HG02642 (cell line): ENCODE data around the gene PAPPA.

Experiments
- ATAC-seq: cut with Tn5 transposase; IDR thresholded peaks from one replicate; pipeline ENCODE4 v1.9.1; 2021; ENCODE audit warnings: mild to moderate bottlenecking; ENCODE audit not compliant: unreplicated experiment, poor library complexity

PAPPA gene

DNA sequence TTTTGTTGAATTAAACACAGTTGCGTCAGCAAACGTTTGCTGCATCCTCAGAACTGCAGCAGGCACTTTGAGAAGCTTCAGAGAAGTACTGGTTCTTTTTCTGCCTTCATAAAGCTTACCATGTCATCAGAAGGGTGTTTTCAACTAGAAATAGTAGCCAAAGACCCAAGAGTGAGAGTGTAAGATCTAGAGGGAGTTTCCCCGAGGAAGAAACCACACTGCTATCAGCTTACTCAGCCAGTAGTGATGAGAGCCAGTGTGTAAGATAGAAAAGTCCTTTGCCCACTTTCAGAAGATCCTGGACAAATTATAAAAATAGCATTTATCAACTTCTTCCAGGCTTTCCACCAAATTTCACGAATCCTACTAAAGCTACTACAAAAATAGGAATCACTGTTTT lies 154.5 kb downstream of the PAPPA start:
- ATAC-seq = no peak

DNA sequence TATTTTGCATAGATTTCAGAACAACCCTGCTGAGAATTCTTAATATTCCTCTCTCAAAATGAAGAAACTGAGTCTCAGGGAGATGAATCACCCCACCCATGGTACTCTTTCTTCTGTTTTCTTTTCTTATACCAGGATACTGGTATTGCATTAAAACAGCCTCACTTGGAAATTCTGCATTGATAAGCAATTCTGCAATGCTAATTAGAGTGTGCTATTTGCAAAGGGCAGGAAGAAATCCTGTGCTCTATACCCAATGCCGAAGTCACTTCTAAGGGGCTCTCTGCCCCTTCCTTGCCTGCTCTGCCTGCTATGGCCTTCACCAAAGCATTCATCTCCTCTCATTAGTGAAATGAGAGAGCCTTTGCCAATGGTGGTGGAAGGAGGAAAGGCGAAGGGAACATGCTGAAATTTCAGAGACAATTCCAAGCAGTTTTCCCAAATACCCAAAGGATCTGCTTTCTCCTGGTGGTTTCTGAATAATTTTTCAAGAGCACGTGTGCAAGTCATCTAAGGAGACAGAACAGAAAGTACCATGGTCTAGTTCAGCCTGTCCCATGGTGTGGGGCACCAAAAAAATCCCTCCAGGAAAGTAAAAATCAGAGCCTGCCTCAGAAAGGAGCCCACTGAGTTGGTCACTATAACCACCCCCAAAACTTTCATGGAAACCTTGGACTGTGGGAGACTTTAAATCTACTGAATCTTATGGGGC lies 156.5 kb downstream of the PAPPA start:
- ATAC-seq = no peak

DNA sequence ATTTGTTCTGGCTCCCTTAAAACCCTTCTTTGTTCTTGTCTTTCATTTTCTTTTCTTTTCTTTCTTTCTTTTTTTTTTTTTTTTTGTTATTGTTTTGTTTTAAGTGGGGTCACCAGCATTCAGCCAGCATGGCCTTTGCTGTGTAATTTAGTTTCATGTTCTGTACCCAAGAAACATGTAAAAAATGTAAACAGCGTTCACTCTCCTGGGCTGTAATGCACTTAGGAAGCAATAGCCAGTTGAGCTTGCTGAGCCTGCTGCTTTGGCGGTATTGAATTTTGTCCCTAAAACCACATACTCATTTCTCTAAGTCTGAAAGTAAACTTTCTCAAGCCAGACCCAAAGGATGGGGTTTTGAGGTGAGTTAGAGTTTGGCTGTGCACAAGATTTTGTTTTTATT lies 158.6 kb downstream of the PAPPA start:
- no peak for ATAC-seq

DNA sequence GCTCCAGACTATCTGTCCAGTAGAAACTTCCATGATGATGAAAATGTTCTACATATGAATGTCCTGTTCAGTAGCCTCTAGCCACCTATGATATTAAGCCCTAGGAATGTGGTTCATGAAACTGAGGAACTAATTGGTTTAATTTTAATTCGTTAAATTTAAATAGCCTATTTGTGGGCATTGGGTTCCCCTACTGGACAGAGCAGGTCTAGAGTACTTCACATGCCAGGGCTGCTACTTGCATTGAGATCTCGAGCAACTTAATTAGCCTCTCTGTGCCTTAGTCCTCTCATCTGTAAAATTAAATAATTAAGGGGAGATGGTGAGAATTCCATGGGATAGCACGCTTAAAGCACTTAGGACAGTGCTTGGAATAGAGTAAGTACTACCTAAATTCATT lies 160.0 kb downstream of the PAPPA start:
- no peak for ATAC-seq

DNA sequence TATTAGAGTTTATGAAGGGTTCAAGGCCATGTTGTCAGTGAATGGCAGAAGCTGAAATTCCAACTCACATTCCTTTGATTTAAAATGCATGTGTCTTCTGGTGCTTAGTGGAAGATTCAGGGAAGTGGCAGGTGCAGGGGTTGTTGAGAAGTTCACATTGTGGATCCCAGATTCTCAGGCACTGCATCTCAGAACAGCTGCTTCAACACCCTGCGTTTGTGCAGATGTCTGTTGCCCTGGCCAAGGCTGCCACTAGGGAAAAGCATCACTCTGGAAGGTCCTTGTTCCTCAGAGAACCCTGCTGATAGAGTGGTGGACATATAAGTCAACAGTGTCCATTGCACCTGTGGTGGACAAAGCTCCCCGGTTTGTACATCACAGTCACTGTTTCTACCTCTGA lies 162.7 kb downstream of the PAPPA start:
- no peak for ATAC-seq

DNA sequence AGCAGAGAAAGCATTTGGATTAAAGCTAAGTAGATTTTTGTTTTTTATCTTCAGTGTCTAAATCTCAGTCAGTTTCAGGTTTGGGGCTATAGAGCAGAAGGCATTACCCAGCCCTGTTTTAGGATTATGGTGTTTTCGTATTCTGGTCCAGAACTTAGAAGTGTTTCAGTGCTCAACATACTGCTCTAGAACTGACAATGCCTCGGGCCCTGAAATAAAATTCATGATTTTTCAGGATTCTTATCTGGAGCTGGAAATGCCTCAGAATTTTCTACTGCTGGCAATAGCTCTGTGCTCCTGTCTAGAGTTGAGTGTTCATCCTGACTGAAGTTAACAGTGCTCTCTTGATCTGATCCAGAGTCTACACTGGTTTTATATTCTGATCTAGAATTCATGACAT lies 163.9 kb downstream of the PAPPA start:
- no peak for ATAC-seq

DNA sequence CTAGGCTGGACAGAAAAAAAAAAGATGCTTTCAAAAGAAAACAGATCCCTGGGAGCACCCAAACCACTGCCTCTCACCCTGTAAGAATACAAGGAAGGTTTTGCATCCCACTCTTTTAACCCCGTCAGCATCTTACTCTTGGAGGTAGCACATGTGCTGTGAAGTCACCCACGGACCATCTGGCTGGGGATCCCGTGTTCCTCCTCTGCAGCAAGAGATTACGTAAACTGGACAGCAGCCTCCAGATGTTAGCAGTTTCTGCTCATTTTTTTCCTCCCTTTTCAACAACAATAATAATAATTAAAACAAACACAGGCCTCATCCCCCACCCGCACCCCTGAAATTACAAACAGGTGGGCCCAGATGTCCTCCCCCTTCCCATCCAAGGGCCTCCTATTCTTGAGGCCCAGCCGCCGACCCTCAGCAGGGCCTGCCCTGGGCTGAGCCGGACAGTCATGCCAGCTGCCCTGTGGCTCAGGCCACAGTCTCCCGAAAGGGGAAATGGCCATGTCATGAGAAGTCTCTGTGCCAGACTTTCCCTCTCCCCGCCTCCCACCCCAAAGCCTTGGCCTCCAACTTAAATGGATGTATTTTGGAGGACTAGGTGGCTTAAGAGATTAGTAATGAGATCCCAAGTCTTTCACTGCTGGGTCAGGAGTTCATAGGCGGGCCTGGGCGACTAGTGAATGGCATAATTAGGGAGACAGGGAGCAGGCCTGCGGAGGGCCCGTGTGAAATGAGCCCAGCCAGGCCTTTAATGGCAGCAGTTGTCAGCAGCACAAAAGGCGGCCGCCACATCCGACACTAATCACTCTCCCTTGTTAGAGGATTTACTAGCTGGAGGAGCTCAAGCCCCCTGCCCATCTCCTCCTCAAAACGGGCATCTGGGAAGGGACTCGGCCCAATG lies 165.1 kb downstream of the PAPPA start:
- ATAC-seq = no peak

DNA sequence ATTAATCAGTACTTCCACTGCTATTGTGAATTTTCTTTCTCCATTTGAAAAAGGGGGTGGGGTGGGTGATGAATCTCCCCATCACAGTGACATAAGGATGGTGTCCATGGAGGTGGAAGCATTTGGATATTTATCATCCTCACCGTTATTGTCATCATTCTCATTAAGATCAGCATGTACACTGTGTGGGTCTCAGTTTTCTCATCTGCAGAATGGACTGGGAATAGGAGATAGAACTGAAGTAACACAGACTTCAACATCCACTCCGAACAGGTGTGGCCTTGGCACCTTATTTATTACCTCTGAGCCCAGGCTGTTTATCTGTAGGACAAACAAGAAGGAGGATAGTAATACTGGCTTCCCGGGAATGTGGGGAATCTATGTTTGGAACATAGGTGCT lies 165.9 kb downstream of the PAPPA start:
- no peak for ATAC-seq

DNA sequence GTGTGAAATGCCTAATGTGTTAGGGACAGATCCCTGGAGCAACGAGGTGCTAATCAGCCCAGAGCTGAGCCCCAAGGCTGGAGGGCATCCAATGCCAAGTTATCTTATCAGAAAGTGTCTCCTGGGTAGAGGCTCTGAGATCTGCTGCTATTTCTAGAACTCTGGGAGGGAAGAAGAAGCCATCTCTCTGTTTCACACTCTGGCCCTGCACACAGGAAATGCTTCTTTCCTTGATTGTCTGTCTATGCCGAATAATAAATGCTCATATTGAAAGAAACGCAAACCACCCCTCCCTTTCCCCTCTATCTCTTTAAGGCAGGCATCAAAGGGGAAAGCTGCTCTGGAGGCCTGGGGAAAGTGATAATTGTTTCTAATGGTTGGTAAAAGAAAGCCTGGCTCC lies 166.7 kb downstream of the PAPPA start:
- ATAC-seq = no peak

DNA sequence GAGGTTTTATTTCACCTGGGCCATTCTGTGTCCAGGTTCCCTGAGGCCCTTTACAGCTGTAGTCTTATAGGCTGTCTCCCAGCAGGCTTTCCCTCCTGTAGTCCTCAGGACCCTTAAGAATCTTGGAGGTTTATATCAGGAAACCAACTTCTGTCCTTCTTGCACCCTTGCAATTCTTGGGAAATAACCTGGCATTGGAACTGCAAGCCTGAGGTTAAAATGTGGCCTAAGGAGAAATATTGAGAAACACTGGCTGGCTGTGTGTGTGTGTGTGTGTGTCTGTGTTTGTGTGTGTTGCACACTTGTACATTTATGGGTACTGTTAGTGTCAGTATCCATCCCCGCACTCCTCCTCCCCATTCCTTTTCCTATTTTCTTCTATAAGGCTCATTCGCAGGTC lies 168.9 kb downstream of the PAPPA start:
- no peak for ATAC-seq

DNA sequence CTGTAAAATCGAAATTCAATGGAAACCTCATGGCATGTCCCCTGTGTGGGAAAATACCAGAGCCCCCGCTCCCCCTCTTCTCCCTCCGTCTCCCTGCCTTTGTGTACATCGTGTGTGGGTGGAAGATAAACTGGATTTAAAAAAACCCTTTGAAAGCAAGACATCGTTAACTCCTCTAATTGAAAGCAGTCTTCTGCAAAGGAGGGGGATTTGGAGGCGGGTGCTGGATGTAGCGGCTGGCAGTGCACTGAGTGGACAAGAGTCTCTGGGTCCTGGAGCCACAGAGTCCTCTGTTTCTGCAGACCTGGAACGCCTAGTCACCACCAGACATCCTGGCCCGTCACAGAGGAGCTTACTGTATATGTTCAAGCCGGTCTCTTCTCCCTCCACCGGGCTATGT lies 169.4 kb downstream of the PAPPA start:
- ATAC-seq = no peak

DNA sequence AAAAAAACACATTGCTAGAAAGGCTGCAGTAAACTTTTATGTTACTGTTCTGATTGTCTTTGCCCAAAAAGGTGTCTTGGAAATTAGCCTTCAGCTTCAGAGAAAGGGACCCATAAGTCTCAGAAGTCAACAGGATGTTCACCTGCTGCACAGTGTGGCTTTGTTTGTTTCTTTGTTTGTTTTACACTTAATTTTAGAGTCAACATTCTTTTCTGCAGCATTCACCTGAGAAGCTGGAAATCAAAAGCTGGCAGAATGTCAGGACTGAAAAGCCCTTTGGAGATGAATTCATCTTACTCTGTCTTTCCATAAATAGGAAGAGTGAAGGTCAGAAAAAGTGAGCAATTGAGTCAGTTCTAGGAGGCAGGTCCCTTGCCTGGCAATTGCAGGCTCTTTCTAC lies 170.0 kb downstream of the PAPPA start:
- no peak for ATAC-seq

DNA sequence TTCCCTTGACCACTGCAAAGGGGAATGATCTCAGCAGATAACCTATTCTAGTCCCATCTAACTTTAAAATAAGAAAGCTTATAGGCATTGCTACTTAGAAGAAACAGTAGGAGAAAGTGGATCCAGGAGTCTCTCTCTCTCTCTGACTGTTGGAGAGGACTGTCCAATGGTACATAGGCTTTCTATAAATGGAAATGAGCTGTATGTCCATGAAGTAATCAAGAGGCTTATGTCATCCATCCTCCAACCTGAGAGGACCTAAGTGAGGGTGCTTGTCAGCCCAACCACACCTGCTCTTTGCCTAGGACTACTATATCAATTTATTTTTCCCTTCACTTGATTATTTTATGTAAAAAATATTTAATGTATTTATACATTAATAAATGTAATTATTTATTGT lies 172.3 kb downstream of the PAPPA start:
- no peak for ATAC-seq

DNA sequence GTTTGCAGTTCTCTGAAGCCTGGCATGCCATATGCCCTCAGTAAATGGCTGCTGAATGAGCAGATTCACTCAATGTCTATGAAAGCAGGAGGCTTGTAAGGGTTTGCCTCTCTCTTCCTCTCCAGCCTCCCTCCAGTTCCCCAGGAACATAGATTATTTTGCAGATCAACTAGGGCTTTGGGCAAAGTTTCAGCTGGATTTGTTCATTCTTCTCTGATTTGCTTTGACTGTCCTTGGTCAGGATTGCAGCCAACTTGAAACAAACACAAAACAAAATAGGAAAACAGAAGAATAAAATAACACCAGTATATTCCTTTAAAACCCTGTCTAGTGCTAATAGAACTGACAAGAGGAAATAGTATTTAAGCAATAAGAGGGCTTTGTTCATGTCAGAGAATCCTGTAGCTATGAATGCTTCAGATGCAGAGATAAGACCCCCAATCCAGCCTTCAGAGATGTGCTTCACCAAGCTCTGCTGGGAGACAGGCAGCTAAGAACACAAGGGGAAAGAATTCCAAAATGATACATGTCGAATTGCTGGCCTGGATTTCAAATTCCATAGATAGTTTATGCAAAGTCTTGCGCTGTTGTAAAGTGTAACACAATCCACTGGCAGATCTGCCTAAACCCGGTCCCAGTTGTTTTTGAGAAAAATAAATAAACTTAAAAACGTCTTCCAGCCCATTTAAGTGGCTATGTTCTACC lies 174.3 kb downstream of the PAPPA start:
- no peak for ATAC-seq

DNA sequence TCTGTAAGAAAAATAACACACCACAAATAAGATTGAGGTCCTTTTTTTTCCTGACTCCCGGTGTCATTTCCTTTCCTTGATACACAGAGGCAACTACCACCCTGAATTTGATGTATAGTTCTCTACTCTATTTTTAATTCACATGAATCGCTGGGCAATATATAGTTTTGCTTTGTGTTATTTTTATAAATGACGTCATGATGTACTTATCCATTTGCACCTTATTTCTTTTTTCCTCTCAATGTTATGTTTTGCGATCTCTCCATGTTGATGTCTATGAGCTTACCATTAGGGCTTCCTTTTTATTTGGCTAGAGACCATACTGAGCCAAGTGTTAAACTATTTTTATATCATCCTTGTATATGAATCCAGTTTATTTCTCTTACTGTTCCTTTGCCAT lies 175.9 kb downstream of the PAPPA start:
- ATAC-seq = no peak

DNA sequence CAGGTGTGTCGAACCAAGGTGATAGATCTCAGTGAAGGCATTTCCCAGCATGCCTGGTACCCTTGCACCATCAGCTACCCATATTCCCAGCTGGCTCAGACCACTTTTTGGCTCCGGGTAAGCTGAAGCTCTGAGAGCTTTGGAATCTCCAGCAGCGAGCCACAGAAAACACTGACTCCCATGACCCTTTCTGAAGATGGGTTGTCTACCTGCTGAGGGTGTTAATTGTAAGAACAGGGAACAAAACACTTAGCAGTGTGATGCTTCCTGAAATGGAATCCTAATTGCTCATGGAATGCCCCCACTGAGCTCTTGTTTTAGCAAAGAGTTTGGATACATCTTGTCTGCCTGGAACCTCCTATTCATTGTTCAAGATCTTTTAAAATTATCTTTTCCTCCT lies 177.7 kb downstream of the PAPPA start:
- ATAC-seq = no peak

DNA sequence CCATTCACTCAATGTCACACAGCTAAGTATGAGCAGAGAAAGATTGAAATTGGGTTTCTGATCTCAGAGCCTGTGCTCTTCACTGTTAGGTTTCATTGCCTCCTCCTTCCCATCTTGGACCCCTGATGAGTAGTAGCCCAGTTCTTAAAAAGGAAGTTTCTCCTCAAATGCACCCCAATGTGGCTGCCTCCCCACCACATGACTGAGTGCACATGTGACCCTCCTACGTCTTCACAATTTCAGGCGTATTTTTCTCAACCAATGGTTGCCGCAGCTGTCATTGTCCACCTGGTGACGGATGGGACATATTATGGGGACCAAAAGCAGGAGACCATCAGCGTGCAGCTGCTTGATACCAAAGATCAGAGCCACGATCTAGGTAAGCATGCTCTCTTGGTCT lies 178.5 kb downstream of the PAPPA start:
- no peak for ATAC-seq

DNA sequence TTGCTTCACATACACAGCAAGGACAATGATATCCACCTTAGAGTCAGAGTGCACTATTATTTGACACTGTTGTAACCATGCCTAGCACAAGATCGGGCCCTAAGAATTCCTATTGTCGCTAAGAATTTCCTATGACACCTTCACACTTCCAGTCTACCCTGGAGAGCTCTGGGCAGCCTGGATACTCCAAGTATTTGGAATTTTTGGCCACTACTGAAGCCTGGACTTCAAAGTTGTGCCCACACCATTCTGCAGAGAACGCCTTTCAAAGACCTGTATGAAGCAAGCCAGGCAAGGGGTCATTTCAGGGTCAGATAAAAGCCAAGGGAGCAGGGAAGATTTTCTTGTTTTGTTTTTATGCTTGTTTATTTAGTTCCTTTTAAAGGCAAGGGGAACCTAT lies 179.7 kb downstream of the PAPPA start:
- ATAC-seq = no peak

DNA sequence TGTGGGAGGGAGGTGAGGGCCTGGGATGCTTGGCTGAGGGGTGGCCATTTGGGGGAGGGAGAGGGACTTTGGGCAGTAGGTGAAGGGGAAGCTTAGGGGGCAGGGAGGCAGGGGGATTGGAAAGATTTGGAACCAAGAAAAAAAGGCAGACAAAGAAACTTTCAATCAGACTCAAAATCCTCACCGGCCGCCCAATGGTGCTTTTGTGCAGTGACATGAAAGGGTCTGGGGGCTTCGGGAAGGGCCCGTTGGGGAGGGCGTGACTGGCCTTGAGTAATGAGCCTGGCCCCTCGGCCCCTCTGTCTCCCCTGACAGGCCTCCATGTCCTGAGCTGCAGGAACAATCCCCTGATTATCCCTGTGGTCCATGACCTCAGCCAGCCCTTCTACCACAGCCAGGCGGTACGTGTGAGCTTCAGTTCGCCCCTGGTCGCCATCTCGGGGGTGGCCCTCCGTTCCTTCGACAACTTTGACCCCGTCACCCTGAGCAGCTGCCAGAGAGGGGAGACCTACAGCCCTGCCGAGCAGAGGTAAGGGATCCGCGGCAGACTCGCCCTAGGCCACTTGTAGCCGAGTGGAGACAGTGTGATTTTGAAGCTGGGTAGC lies 181.1 kb downstream of the PAPPA start:
- ATAC-seq = no peak

DNA sequence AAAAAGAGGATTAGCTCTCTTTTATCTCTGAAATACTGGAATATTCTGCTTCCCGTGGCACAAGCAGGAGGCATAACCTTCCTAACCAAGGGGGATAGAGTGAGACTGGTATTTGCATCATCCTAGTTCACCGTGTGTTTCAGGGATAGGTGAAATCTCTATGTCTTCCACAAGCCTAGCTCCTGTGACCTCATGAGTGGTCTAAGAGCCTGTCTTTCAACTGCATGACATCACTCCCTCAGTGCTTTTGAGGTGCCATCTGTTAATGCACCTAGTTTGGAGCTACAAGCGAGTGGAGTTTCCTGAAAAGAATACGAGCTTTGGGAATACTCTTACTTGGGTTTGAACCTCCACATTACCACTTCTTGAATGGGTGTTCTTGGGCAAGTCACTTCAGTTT lies 181.8 kb downstream of the PAPPA start:
- ATAC-seq = no peak
